ENCODE measurements around the gene PEX5L. TPM values are rescaled to one million over a fixed set of nuclear protein-coding genes. Genes with fewer than 3 reads are reported as not detected.

Gene PEX5L
- total RNA-seq, 1 experiment from 2014 or later: not detected

- Histone ChIP-seq H4K20me1 (ENCODE audit: insufficient read depth) (no peaks in the 10 kb centered on the region), H3K4me3 (replicated peaks in 1 of 2; ENCODE audit: low read depth in 1 of 2, low read length in 2 of 2) (no peak overlapping the region), H2AFZ (ENCODE audit: low read depth, low read length, poor library complexity, severe bottlenecking) (no peak overlapping the region), H3K79me2 (ENCODE audit: insufficient read depth, low read length) (no peaks in the 10 kb centered on the region), H3K4me2 (ENCODE audit: low read length) (no peak overlapping the region), H3K27me3 (ENCODE audit: insufficient read depth, low read length) (peaks cover 27% of the 10 kb centered on the region), H3K9me2 (ENCODE audit: insufficient read depth) (no peaks in the 10 kb centered on the region), H3K36me3 (ENCODE audit: control insufficient read depth in 1 of 2, insufficient read depth in 2 of 2, low read length in 2 of 2) (no peaks in the 10 kb centered on the region), H3K9ac (ENCODE audit: low read length) (no peak overlapping the region), H3K27ac (ENCODE audit: low read depth, low read length) (no peak overlapping the region), H3K9me3 (ENCODE audit: control insufficient read depth in 1 of 2, insufficient read depth in 1 of 2, low read depth in 1 of 2, low read length in 2 of 2) (no peaks in the 10 kb centered on the region), H3K4me1 (ENCODE audit: control insufficient read depth in 1 of 2, insufficient read depth in 2 of 2, low read length in 2 of 2) (peaks cover 0 to 3% of the 10 kb centered on the region in 2 experiments; a peak in 1 of 4 replicates)
- ChIA-PET POLR2A (no interaction called here), CTCF (no interaction called here), RAD21 (ENCODE audit: low non-redundant PET in 1 of 2, low total read pairs in 2 of 2, uncharacterized antibody in 2 of 2, unreplicated experiment in 2 of 2) (no interaction called here)
- no TSS peak for BruUV-seq (replicated peaks)
- intact Hi-C loops (cut with micrococcal nuclease): no loop called here
- DNase-seq (ENCODE audit: low read depth, low spot score): no peak
- TF ChIP-seq POLR2A (IDR thresholded peaks at IDR 0.05; ENCODE audit: borderline replicate concordance, extremely low read depth, insufficient read depth, insufficient read length) (no peak), EZH2phosphoT487 (IDR thresholded peaks at IDR 0.05; ENCODE audit: borderline replicate concordance) (no peak), RAD21 (IDR thresholded peaks at IDR 0.05; ENCODE audit: low read depth) (no peak), CTCF (IDR thresholded peaks at IDR 0.05 in 2 of 3, conservative IDR thresholded peaks at IDR 0.05 in 1 of 3; ENCODE audit: borderline replicate concordance in 1 of 3, insufficient read depth in 1 of 3, low read depth in 2 of 3, low read length in 2 of 3) (no peak), ATF3 (IDR thresholded peaks at IDR 0.05) (no peak), SRF (IDR thresholded peaks at IDR 0.05; ENCODE audit: low read depth) (no peak), POLR2AphosphoS5 (IDR thresholded peaks at IDR 0.05; ENCODE audit: low read depth, low read length) (no peak), ZNF274 (IDR thresholded peaks at IDR 0.05; ENCODE audit: low read depth, low read length) (no peak), TCF7L2 (IDR thresholded peaks at IDR 0.05; ENCODE audit: borderline replicate concordance, extremely low read depth, insufficient read depth, insufficient read length) (no peak), JUND (IDR thresholded peaks at IDR 0.05) (no peak), MAX (IDR thresholded peaks at IDR 0.05) (no peak), FOSL1 (IDR thresholded peaks at IDR 0.05; ENCODE audit: low read depth) (no peak)
- TF ChIP-seq, protein P1, sequence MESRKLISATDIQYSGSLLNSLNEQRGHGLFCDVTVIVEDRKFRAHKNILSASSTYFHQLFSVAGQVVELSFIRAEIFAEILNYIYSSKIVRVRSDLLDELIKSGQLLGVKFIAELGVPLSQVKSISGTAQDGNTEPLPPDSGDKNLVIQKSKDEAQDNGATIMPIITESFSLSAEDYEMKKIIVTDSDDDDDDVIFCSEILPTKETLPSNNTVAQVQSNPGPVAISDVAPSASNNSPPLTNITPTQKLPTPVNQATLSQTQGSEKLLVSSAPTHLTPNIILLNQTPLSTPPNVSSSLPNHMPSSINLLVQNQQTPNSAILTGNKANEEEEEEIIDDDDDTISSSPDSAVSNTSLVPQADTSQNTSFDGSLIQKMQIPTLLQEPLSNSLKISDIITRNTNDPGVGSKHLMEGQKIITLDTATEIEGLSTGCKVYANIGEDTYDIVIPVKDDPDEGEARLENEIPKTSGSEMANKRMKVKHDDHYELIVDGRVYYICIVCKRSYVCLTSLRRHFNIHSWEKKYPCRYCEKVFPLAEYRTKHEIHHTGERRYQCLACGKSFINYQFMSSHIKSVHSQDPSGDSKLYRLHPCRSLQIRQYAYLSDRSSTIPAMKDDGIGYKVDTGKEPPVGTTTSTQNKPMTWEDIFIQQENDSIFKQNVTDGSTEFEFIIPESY (IDR thresholded peaks at IDR 0.05; ENCODE audit: extremely low read depth, insufficient replicate concordance, low read length): no peak
- peak; percentile 50; the same call in 1 of the 2 replicates for ATAC-seq
Observed at GRCh38 chr3:179973931-179974361, 62.8 kb downstream of the PEX5L start.

Measured in HCT116 (cell line).